ENCODE measurements around the gene TCOF1.

TCOF1 gene

GRCh38 chr5:150392680-150393079, 35.2 kb downstream of the TCOF1 start:
- no peak for DNase-seq

DNA sequence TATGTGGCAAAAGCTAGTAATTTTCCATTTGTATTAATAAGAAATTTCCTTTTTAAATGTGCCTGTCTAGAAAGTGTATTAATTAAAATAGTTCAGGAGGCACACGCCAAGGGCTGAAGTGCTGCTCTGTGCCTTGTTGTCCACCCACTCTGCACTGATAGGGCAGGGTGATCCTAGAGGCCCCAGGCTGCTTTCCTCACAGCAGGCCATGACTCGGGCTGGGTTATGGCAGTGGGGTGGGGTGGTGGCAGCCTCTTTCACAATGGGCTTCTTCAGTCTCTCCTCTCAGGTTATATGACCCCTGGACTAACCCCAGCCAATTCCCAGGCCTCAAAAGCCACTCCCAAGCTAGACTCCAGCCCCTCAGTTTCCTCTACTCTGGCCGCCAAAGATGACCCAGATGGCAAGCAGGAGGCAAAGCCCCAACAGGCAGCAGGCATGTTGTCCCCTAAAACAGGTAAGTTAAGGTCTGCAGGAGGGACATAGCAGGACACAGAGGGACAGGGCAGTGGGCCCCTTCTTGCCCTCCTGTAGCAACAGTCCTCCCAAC, 35.7 kb downstream of the TCOF1 start:
- DNase-seq: no peak

- DNase-seq: no peak
Measured at GRCh38 chr5:150394131-150394530, 36.6 kb downstream of the TCOF1 start.

DNA sequence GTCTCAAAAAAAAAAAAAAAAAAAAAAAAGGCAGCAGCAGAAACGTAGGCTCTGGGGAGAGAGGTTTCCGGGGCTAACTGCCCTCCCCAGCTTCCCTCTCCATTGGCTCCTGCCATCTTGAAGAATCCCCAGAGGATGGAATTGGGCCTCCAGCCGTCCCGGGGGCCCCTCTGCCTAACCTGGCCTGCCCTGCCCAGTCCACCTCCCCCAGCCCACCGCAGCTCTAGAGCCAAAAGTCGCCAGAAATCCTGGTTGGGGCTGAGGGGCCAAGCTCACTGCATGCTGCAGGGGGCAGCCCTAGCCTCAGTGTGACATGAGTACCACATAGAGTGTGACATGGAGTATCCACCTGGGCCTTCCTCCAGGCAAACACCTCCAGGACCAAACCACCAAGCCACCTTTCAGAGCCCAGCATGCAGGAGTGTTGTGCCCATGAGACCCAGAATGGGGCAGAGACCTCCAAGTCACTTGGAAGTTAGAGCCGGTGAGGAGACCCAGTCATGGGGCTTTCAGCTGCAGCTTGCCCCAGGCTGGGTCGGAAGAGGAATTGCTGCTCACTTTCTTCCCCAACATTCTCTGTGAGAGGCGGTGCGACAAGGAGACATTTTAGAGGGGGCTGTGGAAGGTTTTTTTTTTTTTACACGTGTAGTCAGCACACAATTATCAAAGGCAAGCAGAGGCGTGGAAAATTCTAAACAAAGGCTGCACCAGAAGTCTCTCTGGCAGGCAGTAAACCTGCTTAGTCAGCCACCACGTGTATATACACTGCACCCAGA, 37.6 kb downstream of the TCOF1 start:
- DNase-seq: no peak

GRCh38 chr5:150395688-150395975, 38.1 kb downstream of the TCOF1 start:
- no peak for DNase-seq

DNA sequence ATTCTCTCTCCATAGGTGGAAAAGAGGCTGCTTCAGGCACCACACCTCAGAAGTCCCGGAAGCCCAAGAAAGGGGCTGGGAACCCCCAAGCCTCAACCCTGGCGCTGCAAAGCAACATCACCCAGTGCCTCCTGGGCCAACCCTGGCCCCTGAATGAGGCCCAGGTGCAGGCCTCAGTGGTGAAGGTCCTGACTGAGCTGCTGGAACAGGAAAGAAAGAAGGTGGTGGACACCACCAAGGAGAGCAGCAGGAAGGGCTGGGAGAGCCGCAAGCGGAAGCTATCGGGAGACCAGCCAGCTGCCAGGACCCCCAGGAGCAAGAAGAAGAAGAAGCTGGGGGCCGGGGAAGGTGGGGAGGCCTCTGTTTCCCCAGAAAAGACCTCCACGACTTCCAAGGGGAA, 38.8 kb downstream of the TCOF1 start:
- DNase-seq: no peak

- no peak for DNase-seq
Measured at GRCh38 chr5:150397146-150397781, 39.8 kb downstream of the TCOF1 start.

- DNase-seq: no peak
Measured at GRCh38 chr5:150397782-150398721, 40.6 kb downstream of the TCOF1 start.

DNA sequence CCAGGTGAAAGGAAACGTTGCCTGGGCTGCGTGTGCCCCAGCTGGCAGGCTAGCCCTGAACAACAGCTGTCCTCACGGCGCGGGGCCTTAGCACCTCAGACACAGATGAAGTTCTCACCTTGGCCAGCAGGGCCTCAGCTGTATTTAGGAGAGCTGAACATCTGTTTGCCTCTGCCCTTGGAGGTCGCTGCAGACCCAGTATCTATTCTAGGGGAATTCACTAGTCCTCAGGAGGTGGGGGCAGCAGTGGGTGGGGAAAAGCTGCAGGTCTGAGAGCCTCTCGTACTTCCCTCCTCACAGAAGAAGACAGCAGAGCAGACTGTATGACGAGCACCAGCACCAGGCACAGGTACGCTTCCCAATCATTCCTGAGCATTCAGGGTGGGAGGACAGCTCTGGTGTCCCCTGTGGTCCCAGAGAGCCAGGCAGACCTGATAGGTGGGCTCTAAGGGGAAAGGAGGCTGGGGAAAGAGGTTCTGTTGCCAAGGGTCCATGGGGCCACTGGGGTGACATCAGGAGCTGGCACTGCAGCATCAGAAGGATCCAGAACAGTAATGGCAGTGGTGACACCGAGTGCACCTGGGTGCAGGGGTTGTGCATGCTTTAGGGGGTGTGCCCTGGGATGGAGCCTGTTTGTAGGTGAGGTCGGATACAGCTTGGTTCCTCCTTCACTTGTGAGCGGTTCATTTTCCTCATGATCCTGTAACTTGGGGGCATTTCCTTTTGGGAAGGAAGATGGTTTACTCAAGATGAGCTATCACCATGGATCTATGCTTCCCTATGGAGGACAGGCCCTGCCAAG, 41.4 kb downstream of the TCOF1 start:
- no peak for DNase-seq

DNA sequence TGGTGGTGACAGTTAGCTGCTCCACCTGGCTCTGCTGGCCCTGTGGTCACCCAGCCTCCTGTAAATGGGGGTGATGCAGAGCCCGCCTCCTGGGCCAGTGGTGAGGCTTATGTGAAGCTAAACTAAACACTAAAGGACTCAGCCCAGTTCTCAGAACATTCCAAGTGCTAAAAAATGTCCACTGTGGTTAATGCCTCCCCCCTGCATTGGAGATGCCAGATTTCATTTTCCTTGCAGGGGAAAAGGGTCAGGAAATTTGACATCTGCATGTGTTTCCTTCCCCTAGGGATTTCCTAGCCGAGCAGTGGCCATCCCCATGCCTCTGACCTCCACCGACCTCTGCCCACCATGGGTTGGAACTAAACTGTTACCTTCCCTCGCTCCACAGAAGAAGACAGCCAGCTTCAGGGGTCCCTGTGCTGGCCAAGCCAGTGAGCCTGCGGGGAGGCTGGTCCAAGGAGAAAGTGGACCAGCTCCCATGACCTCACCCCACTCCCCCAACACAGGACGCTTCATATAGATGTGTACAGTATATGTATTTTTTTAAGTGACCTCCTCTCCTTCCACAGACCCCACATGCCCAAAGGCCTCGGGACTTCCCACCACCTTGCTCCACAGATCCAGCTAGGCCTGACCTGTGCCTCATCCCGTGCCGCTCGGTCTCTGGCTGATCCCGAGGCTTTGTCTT, 42.2 kb downstream of the TCOF1 start:
- no peak for DNase-seq

DNA sequence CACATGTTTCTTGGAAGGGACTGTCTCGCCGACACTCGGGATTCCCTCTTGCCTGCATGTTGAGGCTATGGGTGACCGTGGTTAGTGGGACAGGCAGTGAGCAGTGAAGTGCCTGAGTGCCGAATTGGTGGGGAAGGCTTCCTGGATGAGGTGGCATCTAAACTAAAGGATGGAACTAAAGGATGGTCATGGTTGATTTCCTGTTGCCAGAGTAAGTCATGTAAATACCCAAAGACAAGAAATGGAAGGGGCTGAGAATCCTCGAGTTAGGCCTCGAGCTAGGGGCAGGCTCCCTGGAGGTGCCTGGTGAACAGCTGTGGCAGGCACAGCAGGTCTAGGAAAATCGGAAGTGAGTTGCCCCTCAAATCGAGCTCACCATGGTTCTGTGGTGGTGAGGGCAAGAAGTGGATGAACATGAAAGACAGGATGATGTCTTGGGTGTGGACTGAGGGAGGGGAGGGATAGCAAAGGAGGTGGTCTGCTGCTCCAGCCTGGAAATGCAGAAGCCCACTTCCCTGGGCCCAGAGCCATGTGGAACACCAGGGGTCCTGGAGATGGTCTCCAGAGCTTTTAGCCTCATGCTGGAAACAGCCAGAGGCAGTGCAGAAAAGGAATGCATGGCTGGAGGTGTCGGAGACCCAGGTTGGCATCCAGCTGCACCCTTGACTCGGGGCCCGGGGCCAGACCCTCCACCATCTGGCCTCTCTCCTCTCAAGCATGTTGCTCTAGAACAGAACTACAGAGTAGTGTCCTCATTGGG, 43.0 kb downstream of the TCOF1 start:
- DNase-seq: no peak

GRCh38 chr5:150401076-150401375, 43.5 kb downstream of the TCOF1 start:
- DNase-seq: no peak

DNA sequence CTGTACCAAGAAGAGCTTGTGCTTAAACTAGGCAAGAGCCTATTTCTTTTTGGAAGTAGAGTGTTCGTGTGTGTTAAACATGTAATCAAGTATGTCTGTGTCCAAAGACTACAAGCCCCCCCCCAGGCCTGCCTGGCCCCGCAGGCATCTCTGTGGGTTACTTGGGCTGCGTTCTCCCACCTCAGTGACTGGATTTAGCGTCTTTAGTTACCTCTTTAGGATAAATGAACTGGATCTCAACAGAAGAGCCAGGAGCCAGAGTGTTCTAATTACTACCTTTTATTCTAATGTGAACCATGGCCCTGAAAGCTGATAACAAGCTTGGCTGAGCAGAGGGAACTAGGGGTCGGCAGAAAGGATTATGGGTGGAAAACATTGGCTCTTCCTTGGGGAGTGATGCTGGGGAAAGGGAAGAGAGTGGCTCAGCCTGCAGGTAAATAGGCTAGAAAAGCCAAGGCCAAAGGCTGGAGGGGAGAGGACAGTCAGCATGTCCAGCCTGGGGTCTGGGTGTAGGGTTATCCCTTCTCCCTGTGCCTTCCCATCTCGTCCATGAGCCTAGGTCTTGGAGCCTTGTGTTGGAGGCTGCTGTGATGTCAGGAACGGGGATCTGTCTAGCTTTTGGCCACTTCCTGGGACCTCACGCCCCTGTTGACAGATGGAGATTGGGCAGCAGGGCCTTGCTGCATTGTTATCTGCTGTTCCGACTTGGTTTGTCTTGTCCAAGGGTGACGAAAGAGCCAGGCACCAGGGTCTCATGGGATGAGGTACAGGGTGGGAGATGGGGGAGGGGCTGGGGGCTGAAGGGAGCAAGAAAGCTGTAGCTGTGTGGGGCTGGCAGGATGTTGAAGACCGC, 44.1 kb downstream of the TCOF1 start:
- DNase-seq: no peak

- no peak for DNase-seq
Measured at GRCh38 chr5:150402229-150402773, 44.8 kb downstream of the TCOF1 start.

DNA sequence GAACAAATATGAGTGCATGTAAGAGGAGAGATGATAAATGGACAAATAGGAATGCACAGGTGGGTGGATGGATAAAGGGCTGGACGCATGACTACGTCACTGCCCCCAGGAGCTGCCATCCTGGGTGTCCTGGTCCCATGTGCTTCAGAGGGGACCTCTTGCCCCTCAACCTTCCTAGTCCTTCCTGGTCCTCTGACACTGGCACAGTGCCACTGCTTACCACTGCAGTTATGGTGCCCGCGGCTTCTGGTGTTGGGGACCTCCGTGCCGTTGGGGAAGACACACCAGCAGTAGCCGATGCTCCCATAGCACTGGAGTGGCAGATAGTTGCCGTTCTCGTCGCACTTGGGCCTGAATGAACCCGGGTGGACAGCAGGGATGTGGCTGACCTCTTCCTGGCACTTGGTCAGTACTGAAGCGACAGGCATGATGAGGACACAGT, 45.4 kb downstream of the TCOF1 start:
- no peak for DNase-seq

DNA sequence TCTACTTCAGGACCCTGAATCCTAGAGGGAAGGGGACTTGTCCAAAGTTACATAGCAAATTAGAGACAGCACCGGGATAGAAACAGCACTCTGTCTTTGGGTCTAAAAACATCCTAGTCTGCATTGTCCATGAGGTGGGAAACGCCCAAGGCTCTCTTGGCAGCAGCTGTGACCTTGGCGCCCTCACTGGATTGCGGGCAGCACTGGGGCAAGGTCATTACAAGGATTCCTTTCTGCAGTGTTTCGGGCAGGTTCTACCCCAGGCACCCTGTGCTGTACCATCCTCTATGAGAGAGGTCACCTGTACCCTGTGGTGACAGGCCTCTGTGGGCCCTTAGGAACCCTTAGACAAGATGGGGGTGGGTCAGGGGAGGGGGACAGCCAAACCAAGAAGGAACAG, 46.6 kb downstream of the TCOF1 start:
- no peak for DNase-seq

DNA sequence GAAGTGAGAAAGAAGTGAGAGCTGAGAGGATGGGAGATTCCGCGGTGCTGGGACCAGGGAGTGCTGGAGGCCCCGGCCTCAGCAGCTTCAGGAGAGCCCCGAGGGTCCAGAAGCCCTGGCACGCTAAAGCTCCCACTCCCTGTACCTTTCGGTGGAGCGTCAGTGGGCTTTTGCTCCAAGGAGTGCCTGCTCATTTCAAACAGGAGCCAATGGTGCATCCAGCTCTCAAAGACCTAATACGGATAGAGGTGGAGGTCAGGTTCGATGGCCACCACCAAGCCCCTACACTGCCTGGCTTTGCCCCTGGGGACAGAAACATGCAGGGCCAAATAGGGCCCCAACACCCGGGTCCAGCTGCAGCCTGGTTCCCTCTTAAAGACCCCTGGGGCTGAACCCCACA, 47.0 kb downstream of the TCOF1 start:
- DNase-seq: no peak

DNA sequence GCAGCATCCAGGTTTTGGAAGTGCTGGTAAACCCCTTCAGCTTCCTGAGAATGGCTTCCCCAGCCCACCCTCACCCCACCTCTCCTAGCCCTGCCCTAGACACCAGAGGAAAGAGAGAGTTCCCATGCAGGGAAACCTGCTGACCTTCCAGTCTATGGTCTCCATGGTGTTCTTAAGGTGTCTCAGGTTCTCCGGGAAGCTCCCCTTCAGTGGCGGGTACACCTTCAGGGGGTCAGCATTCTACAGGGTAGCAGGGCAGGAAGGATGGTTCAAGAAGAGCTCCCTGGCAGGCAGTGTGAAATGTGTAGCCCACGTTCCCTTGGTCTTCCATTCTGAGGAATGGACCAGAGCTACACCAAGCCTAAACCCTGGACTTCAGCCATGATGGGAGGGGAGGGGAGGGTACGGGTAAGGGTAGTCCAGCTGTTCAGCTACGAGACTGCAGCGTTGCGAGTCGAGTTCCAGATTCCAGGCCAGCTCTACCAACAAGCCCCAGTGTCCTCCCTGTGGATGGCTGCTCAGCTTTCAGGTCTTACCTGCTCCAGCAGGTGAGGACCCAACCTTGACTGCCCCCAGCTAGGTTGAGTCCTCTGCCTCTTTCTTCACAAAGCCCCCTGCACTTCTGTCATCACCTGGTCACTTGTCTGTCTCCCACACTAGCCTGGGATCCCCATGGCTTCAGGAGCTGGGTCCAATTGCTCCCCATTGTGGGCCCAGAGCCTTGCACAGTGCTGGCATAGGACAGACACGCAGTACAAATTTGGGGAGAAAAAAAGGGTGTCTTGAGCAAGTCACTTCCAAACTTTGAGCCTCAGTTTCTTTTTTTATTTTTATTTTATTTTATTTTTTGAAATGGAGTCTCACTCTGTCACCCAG, 47.7 kb downstream of the TCOF1 start:
- no peak for DNase-seq

Measured in C1 segment of cervical spinal cord (tissue), 14 donors.